Activated CD4-positive, CD25-positive, alpha-beta regulatory T cell treated with anti-CD3 and anti-CD28 coated beads, Interleukin-2, amount 50 U/mL, for 16 hours (primary cell): ENCODE measurements around the gene GLIS2.

Experiments used
- DNase-seq: peaks from one replicate; pipeline ENCODE4 v3.0.0-alpha.2; 2020; ENCODE audit warnings: low read depth, low spot score

Gene GLIS2

GRCh38 chr16:4369007-4369733 lies 53.3 kb downstream of the GLIS2 start:
- DNase-seq: no peak

DNA sequence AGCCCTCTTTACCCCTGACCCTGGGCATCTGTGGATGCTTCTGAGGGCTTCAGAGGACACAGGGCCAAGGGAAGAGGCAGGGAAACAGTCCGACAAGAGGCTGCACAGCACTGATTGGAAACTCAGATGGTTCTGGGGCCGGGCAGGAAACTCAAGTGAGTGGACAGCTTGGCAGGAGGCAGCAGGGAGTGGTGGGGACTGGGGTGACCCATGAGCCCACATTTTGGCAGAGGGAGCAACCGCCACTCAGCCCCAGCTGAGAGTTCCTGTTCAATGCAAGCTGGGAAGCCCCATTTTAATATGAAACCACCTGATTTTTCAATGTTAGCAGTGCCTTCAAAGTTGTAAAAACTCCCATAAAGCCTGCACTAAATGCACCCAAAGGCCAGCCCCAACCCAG lies 54.3 kb downstream of the GLIS2 start:
- DNase-seq: no peak

DNA sequence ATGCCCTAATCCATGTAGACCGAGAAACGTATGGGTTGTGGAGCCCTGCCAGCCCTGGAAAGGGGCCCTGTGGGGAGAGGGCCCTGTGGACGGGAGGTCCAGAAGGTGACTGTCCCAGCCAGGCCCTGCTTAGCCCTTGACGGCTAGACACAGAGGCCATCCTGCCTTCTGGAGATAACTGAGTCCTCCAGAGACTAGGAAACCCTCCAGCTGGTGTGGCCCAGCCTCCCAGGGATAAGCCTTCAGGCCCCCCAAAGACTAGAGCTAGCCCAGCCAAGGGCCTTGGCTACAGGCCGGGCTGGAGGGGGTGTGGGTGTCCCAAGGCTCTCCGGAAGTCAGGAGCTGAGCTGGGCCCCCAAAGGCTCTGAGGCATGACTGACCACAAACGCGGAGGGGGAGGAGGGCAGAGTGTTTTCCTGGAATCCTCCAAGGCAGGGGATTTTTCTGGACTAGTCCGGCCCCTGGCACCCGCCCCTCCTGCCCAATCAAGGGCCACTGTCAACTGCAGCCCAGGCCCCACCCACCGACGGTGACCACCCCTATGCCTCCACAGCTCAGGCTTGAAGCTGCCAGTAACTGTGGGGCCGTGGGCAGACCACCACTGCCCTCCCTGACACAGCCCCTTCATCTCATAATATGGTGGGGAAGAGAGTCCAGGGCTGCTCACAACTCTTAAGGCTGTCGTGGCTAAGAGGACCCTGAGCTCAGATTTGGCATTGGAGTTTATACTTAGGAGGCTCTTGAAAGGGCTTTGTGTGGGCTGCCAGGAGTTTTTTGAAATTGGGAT lies 54.9 kb downstream of the GLIS2 start:
- no peak for DNase-seq

GRCh38 chr16:4371357-4372000 lies 55.6 kb downstream of the GLIS2 start, which contains the start of gene VASN:
Gene VASN, plus strand, starts transcription at chr16:4371848. Its CDS starts 9,030 bp downstream, at chr16:4380878.
- DNase-seq: peak; percentile 51

- no peak for DNase-seq
These were observed 56.2 kb downstream of the GLIS2 start for GRCh38 chr16:4372001-4372577.

GRCh38 chr16:4372578-4373355 lies 56.9 kb downstream of the GLIS2 start:
- no peak for DNase-seq

DNA sequence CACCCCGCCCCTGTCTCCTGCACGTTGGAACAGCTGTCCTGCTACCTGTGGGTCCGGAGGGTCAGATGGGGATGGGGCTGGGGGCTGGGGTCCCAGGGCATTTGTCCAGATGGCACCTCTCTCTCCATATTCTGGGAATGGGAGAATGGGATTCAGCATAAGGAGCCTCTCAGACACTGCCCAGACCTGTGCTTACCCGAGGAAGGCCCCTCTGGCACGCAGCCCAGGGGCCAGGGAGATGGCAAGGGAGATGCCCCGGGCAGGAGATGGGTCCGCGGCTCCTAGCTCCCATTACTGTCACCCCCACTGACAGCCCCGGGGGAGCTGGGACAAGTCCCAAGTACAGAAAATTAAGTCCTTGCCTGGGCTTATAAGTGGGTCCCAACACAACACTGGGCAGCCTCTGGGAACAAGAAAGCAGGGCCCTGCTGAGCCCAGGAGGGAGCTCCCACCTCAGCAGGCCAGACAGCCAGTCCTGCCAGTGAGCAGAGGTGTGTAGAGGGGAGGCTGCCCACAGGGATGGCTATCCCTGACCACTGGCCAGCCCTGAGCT lies 57.6 kb downstream of the GLIS2 start:
- no peak for DNase-seq

DNA sequence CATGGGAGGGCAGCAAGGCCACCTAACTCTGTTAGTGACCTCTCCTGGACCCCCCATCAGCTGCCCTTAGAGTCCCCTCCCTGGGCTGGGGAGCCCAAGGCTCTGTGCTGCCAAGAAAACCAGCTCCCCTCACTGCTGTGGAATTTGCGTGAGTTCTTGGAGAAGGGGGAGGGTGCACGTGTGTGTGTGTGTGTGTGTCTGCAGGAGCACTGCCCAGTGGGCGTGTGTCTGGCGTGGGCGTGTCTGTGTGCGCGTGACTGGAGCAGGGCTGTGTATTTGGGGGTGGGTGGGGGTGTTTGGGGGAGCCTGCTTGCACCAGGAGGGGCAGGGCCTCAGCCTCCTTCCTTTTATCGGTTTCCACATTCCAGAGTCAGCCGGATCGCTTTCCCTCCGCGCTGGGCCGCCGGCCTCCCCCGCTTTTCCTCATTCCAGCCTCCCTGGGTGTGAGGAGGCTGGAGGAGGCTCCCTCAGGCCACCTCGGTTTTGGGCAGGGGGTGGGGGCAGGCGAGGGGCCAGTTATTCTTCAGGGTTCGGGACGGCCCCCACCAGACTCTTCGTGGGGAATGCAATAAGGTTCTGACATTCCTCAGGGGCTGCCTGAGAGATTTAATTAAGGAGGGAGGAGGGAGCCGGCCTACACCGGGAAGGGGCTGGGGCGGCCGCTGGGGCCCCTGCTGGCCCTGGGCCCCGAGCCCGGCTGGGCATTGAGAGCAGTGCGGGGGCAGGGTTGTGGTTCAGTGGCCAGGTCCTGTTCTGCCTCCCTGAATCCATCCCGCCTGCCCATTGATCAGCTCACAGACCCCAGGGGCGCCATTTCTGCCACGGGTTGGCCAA lies 58.3 kb downstream of the GLIS2 start:
- DNase-seq: no peak

GRCh38 chr16:4375717-4376116 lies 59.9 kb downstream of the GLIS2 start:
- no peak for DNase-seq

DNA sequence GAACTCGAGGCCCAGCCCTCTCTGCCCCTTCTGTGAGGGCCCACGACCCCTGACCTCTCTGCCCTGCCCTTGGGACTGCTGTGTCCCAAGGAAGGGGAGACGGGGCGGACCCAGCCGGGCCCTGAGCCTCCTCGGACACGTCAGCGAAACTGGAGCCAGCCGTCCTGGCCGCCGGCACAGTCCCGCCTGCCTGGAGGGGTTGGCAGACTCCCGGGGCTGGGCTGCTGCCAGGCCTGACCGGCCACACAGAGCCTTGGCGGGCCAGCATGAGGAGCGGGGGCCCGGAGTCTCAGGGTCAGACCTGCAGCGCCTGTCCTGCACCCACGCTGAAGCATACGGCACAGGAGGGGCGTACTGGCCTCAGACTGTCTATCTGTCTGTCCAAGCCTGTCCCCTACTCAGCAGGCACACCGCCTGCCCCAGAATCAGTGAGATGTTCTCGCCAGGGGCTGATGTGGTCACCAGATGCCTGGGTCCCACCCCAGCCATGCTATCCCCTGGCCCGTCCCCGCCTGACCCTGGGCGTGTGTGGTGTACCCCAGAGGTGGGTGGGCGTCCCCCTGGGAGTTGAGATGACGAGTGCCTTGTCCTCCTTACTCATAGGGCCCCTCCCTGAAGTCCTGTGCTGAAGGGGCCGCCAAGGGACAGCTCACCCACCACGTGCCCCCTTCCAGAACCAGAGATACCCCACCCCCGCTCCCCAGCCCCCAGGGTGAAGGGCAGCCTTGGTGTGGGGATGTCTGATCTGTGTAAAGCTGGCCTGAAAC lies 60.4 kb downstream of the GLIS2 start:
- DNase-seq: no peak

- no peak for DNase-seq
These were observed 61.2 kb downstream of the GLIS2 start for GRCh38 chr16:4376893-4377572.

- no peak for DNase-seq
These were observed 61.8 kb downstream of the GLIS2 start for GRCh38 chr16:4377573-4378154.

- no peak for DNase-seq
These were observed 62.3 kb downstream of the GLIS2 start for GRCh38 chr16:4378161-4378666.

- no peak for DNase-seq
These were observed 63.3 kb downstream of the GLIS2 start for GRCh38 chr16:4378999-4379690.

DNA sequence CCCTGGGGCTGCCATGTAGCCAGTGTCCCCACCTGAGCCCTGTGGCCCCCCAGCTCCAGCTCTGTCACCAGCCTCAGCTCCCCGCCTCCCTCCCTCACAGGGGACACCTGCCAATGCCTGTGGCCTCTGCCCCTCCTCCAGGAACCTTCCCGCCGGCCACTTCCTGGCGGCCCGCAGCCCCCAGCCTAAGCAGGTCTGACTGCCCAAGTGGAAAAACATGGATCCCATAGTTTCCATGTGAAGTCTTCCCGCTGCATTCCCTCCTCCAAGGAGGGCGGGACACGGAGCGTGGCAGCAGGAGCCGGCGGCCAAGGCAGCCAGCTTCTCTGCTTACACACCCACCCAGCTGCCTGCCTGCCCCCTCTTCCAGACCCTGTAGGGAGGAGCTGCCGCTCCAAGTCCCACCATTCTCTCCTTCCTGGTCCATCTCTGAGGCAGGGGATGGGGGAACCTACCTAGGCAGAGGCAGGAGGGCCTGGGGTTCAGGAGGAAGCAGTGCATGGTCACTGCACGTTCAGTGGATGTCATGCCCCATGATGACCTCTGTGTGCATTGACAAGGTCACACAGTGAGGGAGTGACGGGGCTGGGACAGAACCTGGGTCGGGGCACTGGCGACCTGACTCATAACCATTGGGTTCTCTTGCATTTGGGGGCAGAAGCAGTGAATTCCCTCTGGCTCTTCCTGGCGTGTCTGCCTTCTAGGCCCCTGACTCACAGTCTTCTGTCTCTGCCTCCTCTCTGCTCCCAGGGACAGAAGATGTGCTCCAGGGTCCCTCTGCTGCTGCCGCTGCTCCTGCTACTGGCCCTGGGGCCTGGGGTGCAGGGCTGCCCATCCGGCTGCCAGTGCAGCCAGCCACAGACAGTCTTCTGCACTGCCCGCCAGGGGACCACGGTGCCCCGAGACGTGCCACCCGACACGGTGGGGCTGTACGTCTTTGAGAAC lies 64.5 kb downstream of the GLIS2 start:
- no peak for DNase-seq
